A549 (cell line): ENCODE data around the gene PDIA6.

ENCODE experiments used
- CHD2 ChIP-seq: fragments of 150-350 bp; IDR thresholded peaks from 2 replicates; pipeline ENCODE4 v1.6.1; 2014; ENCODE audit warnings: low read length; ENCODE audit not compliant: partially characterized antibody
- JUN ChIP-seq, 2 experiments: fragments of >200 bp; sonication (Bioruptor Twin); formaldehyde crosslinking; IDR thresholded peaks; 2 replicates in 1 of 2; 3 replicates in 1 of 2; pipeline ENCODE4 v1.6.1; 2016 to 2017
- POLR2A ChIP-seq: IDR thresholded peaks from 2 replicates; pipeline ENCODE4 v1.6.1; 2012; ENCODE audit warnings: mild to moderate bottlenecking, low read length
- POLR2AphosphoS2 ChIP-seq: conservative IDR thresholded peaks from 2 replicates; pipeline ENCODE4 v1.6.1; 2012; ENCODE audit warnings: low read length, improper control_type of control experiment, inconsistent platforms
- TF ChIP-seq, protein P1 (sequence below): fragments of >200 bp; sonication (Bioruptor Twin); formaldehyde crosslinking; IDR thresholded peaks from 3 replicates; pipeline ENCODE4 v1.5.1; 2016
- TF ChIP-seq, protein P2 (sequence below): fragments of >200 bp; sonication (Bioruptor Twin); formaldehyde crosslinking; IDR thresholded peaks from 2 replicates; pipeline ENCODE4 v1.6.1; 2016

DNA sequence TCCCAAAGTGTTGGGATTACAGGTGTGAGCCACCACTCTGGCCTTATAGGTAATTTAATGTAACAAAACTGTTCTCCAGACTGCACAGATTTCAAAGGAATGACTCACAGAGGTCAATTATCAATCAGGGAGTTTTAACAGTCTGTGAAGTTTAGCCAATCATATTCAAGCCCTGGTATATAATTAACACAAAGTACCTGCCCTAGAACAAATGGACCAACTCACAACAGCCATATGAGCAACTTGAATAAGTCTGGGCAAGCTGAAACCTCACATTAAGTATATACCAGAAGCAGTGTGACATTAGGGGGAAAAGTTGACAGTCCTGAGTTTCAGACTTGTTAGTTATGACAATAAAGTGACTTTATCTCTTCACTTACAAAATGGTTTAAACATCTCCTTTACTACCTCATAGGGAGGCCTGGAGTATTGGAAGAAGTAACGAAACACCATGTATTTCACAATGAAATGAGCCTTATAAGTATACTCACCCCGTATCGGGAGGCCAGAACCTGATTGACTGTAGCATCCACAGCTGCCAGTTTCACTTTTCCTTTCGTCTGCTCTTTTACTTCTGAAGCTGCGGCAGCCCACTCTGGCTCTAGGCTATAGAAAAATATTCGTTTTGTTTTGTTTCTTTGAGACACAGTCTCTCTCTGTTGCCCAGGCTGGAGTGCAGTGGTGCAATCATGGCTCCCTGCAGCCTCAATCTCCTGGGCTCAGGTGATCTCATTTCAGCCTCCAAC lies 22.2 kb downstream of the PDIA6 start:
- TF ChIP-seq, protein P1, sequence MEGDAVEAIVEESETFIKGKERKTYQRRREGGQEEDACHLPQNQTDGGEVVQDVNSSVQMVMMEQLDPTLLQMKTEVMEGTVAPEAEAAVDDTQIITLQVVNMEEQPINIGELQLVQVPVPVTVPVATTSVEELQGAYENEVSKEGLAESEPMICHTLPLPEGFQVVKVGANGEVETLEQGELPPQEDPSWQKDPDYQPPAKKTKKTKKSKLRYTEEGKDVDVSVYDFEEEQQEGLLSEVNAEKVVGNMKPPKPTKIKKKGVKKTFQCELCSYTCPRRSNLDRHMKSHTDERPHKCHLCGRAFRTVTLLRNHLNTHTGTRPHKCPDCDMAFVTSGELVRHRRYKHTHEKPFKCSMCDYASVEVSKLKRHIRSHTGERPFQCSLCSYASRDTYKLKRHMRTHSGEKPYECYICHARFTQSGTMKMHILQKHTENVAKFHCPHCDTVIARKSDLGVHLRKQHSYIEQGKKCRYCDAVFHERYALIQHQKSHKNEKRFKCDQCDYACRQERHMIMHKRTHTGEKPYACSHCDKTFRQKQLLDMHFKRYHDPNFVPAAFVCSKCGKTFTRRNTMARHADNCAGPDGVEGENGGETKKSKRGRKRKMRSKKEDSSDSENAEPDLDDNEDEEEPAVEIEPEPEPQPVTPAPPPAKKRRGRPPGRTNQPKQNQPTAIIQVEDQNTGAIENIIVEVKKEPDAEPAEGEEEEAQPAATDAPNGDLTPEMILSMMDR = no peak
- no peak for TF ChIP-seq CHD2
- TF ChIP-seq POLR2A = no peak
- no peak for TF ChIP-seq JUN (IDR thresholded peaks at IDR 0.05)
- TF ChIP-seq POLR2AphosphoS2 = no peak
- TF ChIP-seq, protein P2, sequence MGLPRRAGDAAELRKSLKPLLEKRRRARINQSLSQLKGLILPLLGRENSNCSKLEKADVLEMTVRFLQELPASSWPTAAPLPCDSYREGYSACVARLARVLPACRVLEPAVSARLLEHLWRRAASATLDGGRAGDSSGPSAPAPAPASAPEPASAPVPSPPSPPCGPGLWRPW = no peak
